HepG2 (cell line): ENCODE results near the gene BPIFB2. TPM values are rescaled to one million over a fixed set of nuclear protein-coding genes. Genes with fewer than 3 reads are reported as not detected.

Experiments
- ATAC-seq: fragments of 200-7000 bp; cut with Tn5 transposase; 3 replicates; pipeline ENCODE4 v1.9.1; 2020; ENCODE audit warnings: mild to moderate bottlenecking, moderate library complexity
- BruUV-seq: library from RNA; stranded (reverse); fragments of 400-500 nt; replicated peaks from 2 replicates; lab custom pipeline; 2021; lab: Mats Ljungman, UMichigan
- CTCF ChIA-PET: fragments of 300-600 bp; formaldehyde crosslinking; extraction: SDS; loops from one replicate; lab custom pipeline; 2021; ENCODE audit warnings: low total read pairs, inconsistent platforms, low intra/inter-chr PET ratio; lab: Yijun Ruan, JAX
- POLR2A ChIA-PET: fragments of 350-600 bp; sonication (Branson Sonifier 250); formaldehyde crosslinking; loops from one replicate; lab custom pipeline; 2020; ENCODE audit warnings: antibody characterized with exemption, inconsistent platforms; lab: Yijun Ruan, JAX
- DNase-seq: peaks from one replicate; pipeline ENCODE4 v3.0.0-alpha.2; 2015; ENCODE audit warnings: low spot score
- FAIRE-seq: peaks from 3 replicates; lab custom pipeline; 2011; peaks lifted over from hg19 to GRCh38; lab: Jason Lieb, UNC
- H2AFZ ChIP-seq: one replicate; pipeline ENCODE4 v1.6.1; 2011; ENCODE audit warnings: low read length, inconsistent platforms
- H3K27ac ChIP-seq: fragments of 300-600 bp; 3 replicates; pipeline ENCODE4 v1.8.0; 2011; ENCODE audit warnings: mixed run types, mild to moderate bottlenecking, mixed read lengths, low read length, inconsistent platforms; ENCODE audit not compliant: insufficient read depth; ENCODE audit errors: extremely low read length
- H3K27me3 ChIP-seq, 2 experiments: fragments of 200-600 bp in 1 of 2; 2 replicates in 1 of 2; 3 replicates in 1 of 2; pipeline versions ENCODE4 v1.6.0 to v1.8.0; 2011; ENCODE audit warnings: low read length in 2 of 2, mild to moderate bottlenecking in 2 of 2, moderate library complexity in 2 of 2, inconsistent platforms in 1 of 2; ENCODE audit not compliant: insufficient read depth in 2 of 2, control insufficient read depth in 1 of 2
- H3K36me3 ChIP-seq, 2 experiments: fragments of 200-600 bp in 1 of 2; replicated peaks in 1 of 2; 2 replicates in 1 of 2; 3 replicates in 1 of 2; pipeline versions ENCODE4 v1.5.1 to v1.8.0; 2011; ENCODE audit warnings: low read length in 2 of 2, inconsistent platforms in 1 of 2; ENCODE audit not compliant: insufficient read depth in 2 of 2, control insufficient read depth in 1 of 2
- H3K4me1 ChIP-seq: 2 replicates; pipeline ENCODE4 v1.5.1; 2012; ENCODE audit warnings: low read length, inconsistent platforms; ENCODE audit not compliant: insufficient read depth
- H3K4me2 ChIP-seq: 2 replicates; pipeline ENCODE4 v1.6.0; 2011; ENCODE audit warnings: low read depth, low read length, inconsistent platforms
- H3K4me3 ChIP-seq, 3 experiments: fragments of 200-600 bp in 1 of 3; sonication (generic), shearing (Covaris generic) in 1 of 3; replicated peaks in 1 of 3; 2 replicates each; pipeline ENCODE4 v1.5.1; 2011 to 2016; ENCODE audit warnings: low read length in 3 of 3, inconsistent platforms in 2 of 3, low read depth in 2 of 3, mild to moderate bottlenecking in 2 of 3, control low read depth in 1 of 3, mixed read lengths in 1 of 3; ENCODE audit not compliant: insufficient read depth in 1 of 3
- H3K79me2 ChIP-seq: one replicate; pipeline ENCODE4 v1.6.1; 2011; ENCODE audit warnings: low read length, inconsistent platforms; ENCODE audit not compliant: insufficient read depth
- H3K9ac ChIP-seq: 2 replicates; pipeline ENCODE4 v1.6.0; 2011; ENCODE audit warnings: mild to moderate bottlenecking, low read depth, low read length, inconsistent platforms; ENCODE audit not compliant: insufficient read depth
- H3K9me3 ChIP-seq: 2 replicates; pipeline ENCODE4 v1.5.1; 2012; ENCODE audit warnings: mild to moderate bottlenecking, low read length
- H4K20me1 ChIP-seq: 2 replicates; pipeline ENCODE4 v1.6.0; 2011; ENCODE audit warnings: inconsistent platforms, mild to moderate bottlenecking, low read length, moderate library complexity; ENCODE audit not compliant: insufficient read depth
- ARNT ChIP-seq: fragments of 450-650 bp; IDR thresholded peaks from 2 replicates; pipeline ENCODE4 v1.6.1; 2017
- CBX2 ChIP-seq, 2 experiments: fragments of 200-600 bp in 1 of 2; sonication (generic); formaldehyde crosslinking in 1 of 2; IDR thresholded peaks; 2 replicates each; pipeline versions ENCODE4 v1.7.0 to v1.8.1; 2018 to 2022; ENCODE audit warnings: low read depth in 2 of 2, low read length in 1 of 2, mild to moderate bottlenecking in 1 of 2, missing genetic modification reagents in 1 of 2
- DNMT3B ChIP-seq: conservative IDR thresholded peaks from 2 replicates; pipeline ENCODE4 v1.6.1; 2016; ENCODE audit warnings: missing biosample characterization, control low read depth
- EP300 ChIP-seq, 3 experiments: sonication (generic) in 1 of 3; formaldehyde crosslinking in 1 of 3; IDR thresholded peaks; 2 replicates each; pipeline versions ENCODE4 v1.5.1 to v1.6.1; 2011 to 2020; ENCODE audit warnings: low read depth in 2 of 3, low read length in 2 of 3, borderline replicate concordance in 1 of 3, improper control_type of control experiment in 1 of 3, mild to moderate bottlenecking in 1 of 3, missing genetic modification reagents in 1 of 3, moderate library complexity in 1 of 3
- KAT7 ChIP-seq: IDR thresholded peaks from 2 replicates; pipeline ENCODE4 v1.6.1; 2018; ENCODE audit warnings: borderline replicate concordance, missing compliant biosample characterization
- MLLT10 ChIP-seq: sonication (generic); formaldehyde crosslinking; IDR thresholded peaks from 2 replicates; pipeline ENCODE4 v1.4.0; 2020; ENCODE audit warnings: missing genetic modification reagents
- PHB2 ChIP-seq: fragments of 450-650 bp; IDR thresholded peaks from 2 replicates; pipeline ENCODE4 v1.6.1; 2018; ENCODE audit not compliant: partially characterized antibody
- SATB2 ChIP-seq: sonication (generic); formaldehyde crosslinking; IDR thresholded peaks from 2 replicates; pipeline ENCODE4 v1.5.0; 2020; ENCODE audit warnings: missing genetic modification reagents
- SOX5 ChIP-seq: IDR thresholded peaks from 2 replicates; pipeline ENCODE4 v1.6.1; 2016; ENCODE audit warnings: borderline replicate concordance
- STAG1 ChIP-seq: sonication (generic); formaldehyde crosslinking; IDR thresholded peaks from 2 replicates; pipeline ENCODE4 v1.4.0; 2020; ENCODE audit warnings: missing genetic modification reagents
- YY1 ChIP-seq: IDR thresholded peaks from 2 replicates; pipeline ENCODE4 v1.6.1; 2011; ENCODE audit warnings: low read length, low read depth, moderate library complexity, mild to moderate bottlenecking; ENCODE audit not compliant: insufficient read depth, insufficient replicate concordance
- ZMYM4 ChIP-seq: sonication (generic); formaldehyde crosslinking; IDR thresholded peaks from 2 replicates; pipeline ENCODE4 v1.8.1; 2023; ENCODE audit warnings: mild to moderate bottlenecking, missing genetic modification reagents
- ZNF12 ChIP-seq: sonication (generic); formaldehyde crosslinking; IDR thresholded peaks from 2 replicates; pipeline ENCODE4 v1.5.0; 2020; ENCODE audit warnings: missing genetic modification reagents
- ZNF556 ChIP-seq: sonication (generic); formaldehyde crosslinking; IDR thresholded peaks from 2 replicates; pipeline ENCODE4 v1.4.0; 2020; ENCODE audit warnings: mild to moderate bottlenecking, missing genetic modification reagents, borderline replicate concordance
- ZNF577 ChIP-seq: sonication (generic); formaldehyde crosslinking; IDR thresholded peaks from 2 replicates; pipeline ENCODE4 v1.4.0; 2020; ENCODE audit warnings: mild to moderate bottlenecking, low read depth, missing genetic modification reagents, borderline replicate concordance
- ZNF776 ChIP-seq: sonication (generic); formaldehyde crosslinking; IDR thresholded peaks from 2 replicates; pipeline ENCODE4 v1.4.0; 2020; ENCODE audit warnings: mild to moderate bottlenecking, missing genetic modification reagents
- ZZZ3 ChIP-seq: sonication (generic); formaldehyde crosslinking; IDR thresholded peaks from 2 replicates; pipeline ENCODE4 v1.4.0; 2020; ENCODE audit warnings: missing genetic modification reagents, mild to moderate bottlenecking, borderline replicate concordance
- WGBS: methylation state at CpG from one replicate; pipeline ENCODE4 v1.1.6; 2017; ENCODE audit warnings: low lambda C conversion rate; 5-methylcytosine and 5-hydroxymethylcytosine counted together
- in situ Hi-C: cut with HindIII; loops from 2 replicates; pipeline ENCODE4 v1.10.0; 2017; ENCODE audit warnings: low pct_unique_long_range_greater_than_20kb; ENCODE audit not compliant: extremely low pct_ligation_motif_present
- intact Hi-C: fragments of 100-400 bp; cut with micrococcal nuclease; formaldehyde crosslinking; loops from one replicate; pipeline ENCODE4 v1.10.0; 2022; ENCODE audit not compliant: unreplicated experiment
- polyA plus RNA-seq, 8 experiments: library from polyadenylated mRNA; depleted of rRNA in 3 of 8; stranded (reverse) in 7 of 8; unstranded in 1 of 8; fragments of >200 nt; fragmentation: Illumina TruSeq in 4 of 8; extraction: Trizol in 4 of 8; gene quantifications; 2 replicates each; pipeline versions ENCODE4 v1.2.1 to v1.2.3, GENCODE V29; 2011 to 2016; ENCODE audit warnings: low read depth in 4 of 8, missing spikeins in 1 of 8, mixed read lengths in 1 of 8; ENCODE audit not compliant: insufficient read depth in 1 of 8
- total RNA-seq, 5 experiments: library from RNA; depleted of rRNA; stranded (reverse); fragments of >200 nt; fragmentation: Illumina TruSeq; extraction: Trizol; gene quantifications; 2 replicates each; pipeline ENCODE4 v1.2.3, GENCODE V29; 2016; ENCODE audit warnings: low read depth in 1 of 5
- TF ChIP-seq, protein P1 (sequence below): IDR thresholded peaks from 2 replicates; pipeline ENCODE4 v1.6.1; 2016; ENCODE audit warnings: mild to moderate bottlenecking
- TF ChIP-seq, protein P2 (sequence below): sonication (generic); formaldehyde crosslinking; IDR thresholded peaks from 2 replicates; pipeline ENCODE4 v1.5.1; 2020; ENCODE audit warnings: missing genetic modification reagents, mild to moderate bottlenecking, borderline replicate concordance

The BPIFB2 gene
- total and polyA plus RNA-seq, 2 of the 13 experiments (the other 11 are each of a cell fraction or from before 2014, with no cell fraction given): 54.5 to 902 TPM

DNA sequence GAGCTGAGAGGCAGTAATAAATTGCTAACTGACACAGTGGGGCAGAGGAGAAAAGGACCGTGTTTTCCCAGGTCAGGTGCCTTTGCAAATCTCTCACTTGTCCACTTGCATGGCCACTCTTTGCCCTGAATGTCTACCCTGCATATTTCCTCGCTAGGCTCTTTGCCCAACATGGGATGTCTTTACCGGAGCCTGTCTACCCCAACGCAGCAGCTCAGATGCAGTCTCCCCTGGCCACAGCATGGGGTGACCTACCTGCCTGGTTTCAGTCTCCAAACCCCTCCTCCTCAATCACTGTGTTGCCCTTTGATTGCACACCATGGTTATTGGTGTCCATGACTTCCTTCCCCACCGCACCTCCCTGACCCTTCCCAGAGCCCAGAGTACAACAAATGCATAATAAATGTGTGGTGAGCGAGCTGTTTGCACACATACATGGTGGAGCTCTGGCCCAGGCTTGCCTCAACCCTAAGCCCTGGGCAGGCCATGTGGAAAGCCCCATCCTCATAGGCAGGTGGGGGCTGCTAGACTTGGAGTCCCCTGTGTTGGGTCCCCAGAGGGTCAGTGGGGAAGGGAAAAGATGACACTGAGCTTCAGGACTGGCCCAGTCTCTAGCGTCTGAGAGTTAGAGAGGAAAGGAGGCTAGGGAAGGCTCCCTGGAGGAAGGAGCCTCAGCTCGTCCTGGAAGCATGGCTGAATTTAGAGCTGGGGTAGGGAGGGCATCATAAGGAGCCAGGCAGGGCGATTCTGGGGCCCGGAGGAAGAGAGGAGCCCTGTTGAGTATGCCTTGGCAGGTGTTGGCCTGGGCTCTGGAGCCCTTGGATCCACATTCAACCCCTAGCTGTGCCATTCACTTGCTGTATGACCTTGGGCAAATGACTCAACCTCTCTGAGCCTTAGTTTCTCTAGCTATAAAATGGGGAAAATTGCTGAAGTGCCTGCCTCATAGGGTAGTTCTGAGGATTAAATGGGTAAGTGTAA is 19.6 kb downstream of the BPIFB2 start:
- Histone ChIP-seq H3K36me3 (peaks cover 0 to 12% of the 10 kb centered on the region in 2 experiments; a peak in 1 of 5 replicates), H3K27me3 (peaks cover 0 to 19% of the 10 kb centered on the region in 2 experiments; a peak in 2 of 5 replicates), H3K9ac (no peak overlapping the region), H2AFZ (no peak overlapping the region), H3K4me2 (0 out of 2 replicates have a peak overlapping the region, but pooled peaks have one; percentile 0), H3K79me2 (no peaks in the 10 kb centered on the region), H4K20me1 (peaks cover 16% of the 10 kb centered on the region; the same call in 1 of the 2 replicates), H3K4me3 (no peak overlapping the region), H3K27ac (no peak overlapping the region), H3K9me3 (no peaks in the 10 kb centered on the region), H3K4me1 (peaks cover 20% of the 10 kb centered on the region)
- DNase-seq: no peak
- WGBS: 37% methylated on average over 10 of the region's 10 CpGs
- BruUV-seq: no TSS peak
- in situ Hi-C loops (no loop called here), intact Hi-C loops (loop anchor here (1.0 kb wide), 1 partner anchor 20 kb away; the partner anchor contains the start of gene BPIFB2)
- CTCF ChIA-PET: no interaction called here
- no peak for FAIRE-seq
- peak; percentile 11 for ATAC-seq
- POLR2A ChIA-PET: interaction anchor here (0.7 to 1.7 kb wide), 3 partner anchors 16 to 26 kb away, joined by 3 to 5 read pairs (median 3); no protein-coding TSS in a partner anchor
- TF ChIP-seq ARNT (no peak), ZNF12 (CRISPR knock-in tag) (no peak), MLLT10 (no peak), CBX2 (IDR thresholded peaks at IDR 0.05; ENCODE audit: low read depth, low read length) (no peak), CBX2 (CRISPR knock-in tag; IDR thresholded peaks at IDR 0.05; ENCODE audit: low read depth) (no peak), KAT7 (CRISPR knock-in tag) (no peak), STAG1 (no peak), ZNF556 (CRISPR knock-in tag) (no peak), SATB2 (no peak), EP300 (IDR thresholded peaks at IDR 0.05; ENCODE audit: low read depth in 2 of 2, low read length in 2 of 2) (no peak), EP300 (CRISPR knock-in tag; IDR thresholded peaks at IDR 0.05; ENCODE audit: borderline replicate concordance) (no peak), DNMT3B (CRISPR knock-in tag) (no peak), SOX5 (CRISPR knock-in tag) (no peak), PHB2 (no peak), ZNF577 (no peak), ZMYM4 (CRISPR knock-in tag) (no peak), ZNF776 (CRISPR knock-in tag) (no peak), ZZZ3 (no peak), YY1 (no peak)
- TF ChIP-seq, protein P1, sequence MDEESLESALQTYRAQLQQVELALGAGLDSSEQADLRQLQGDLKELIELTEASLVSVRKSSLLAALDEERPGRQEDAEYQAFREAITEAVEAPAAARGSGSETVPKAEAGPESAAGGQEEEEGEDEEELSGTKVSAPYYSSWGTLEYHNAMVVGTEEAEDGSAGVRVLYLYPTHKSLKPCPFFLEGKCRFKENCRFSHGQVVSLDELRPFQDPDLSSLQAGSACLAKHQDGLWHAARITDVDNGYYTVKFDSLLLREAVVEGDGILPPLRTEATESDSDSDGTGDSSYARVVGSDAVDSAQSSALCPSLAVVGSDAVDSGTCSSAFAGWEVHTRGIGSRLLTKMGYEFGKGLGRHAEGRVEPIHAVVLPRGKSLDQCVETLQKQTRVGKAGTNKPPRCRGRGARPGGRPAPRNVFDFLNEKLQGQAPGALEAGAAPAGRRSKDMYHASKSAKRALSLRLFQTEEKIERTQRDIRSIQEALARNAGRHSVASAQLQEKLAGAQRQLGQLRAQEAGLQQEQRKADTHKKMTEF: peak; percentile 16; the same call in 1 of the 2 replicates
- TF ChIP-seq, protein P2, sequence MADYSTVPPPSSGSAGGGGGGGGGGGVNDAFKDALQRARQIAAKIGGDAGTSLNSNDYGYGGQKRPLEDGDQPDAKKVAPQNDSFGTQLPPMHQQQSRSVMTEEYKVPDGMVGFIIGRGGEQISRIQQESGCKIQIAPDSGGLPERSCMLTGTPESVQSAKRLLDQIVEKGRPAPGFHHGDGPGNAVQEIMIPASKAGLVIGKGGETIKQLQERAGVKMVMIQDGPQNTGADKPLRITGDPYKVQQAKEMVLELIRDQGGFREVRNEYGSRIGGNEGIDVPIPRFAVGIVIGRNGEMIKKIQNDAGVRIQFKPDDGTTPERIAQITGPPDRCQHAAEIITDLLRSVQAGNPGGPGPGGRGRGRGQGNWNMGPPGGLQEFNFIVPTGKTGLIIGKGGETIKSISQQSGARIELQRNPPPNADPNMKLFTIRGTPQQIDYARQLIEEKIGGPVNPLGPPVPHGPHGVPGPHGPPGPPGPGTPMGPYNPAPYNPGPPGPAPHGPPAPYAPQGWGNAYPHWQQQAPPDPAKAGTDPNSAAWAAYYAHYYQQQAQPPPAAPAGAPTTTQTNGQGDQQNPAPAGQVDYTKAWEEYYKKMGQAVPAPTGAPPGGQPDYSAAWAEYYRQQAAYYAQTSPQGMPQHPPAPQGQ: no peak
